Endodermal cell (in vitro differentiated cells): Measurements from ENCODE around the gene ZNF19. TPM values are rescaled to one million over a fixed set of nuclear protein-coding genes. Genes with fewer than 3 reads are reported as not detected.

Source experiments
- DNase-seq: peaks from one replicate; pipeline ENCODE4 v3.0.0-alpha.2; 2017
- H3K27ac ChIP-seq: 2 replicates; pipeline ENCODE4 v1.5.1; 2013; ENCODE audit warnings: mild to moderate bottlenecking, low read depth, low read length, moderate library complexity
- H3K27me3 ChIP-seq: 2 replicates; pipeline ENCODE4 v1.6.1; 2013; ENCODE audit warnings: mild to moderate bottlenecking, low read length, moderate library complexity; ENCODE audit not compliant: insufficient read depth, control insufficient read depth, poor library complexity, severe bottlenecking
- H3K36me3 ChIP-seq: 2 replicates; pipeline ENCODE4 v1.7.0; 2013; ENCODE audit warnings: mild to moderate bottlenecking, low read length, moderate library complexity; ENCODE audit not compliant: control insufficient read depth, insufficient read depth
- H3K4me1 ChIP-seq: one replicate; pipeline ENCODE4 v1.7.0; 2013; ENCODE audit warnings: low read length; ENCODE audit not compliant: control insufficient read depth, insufficient read depth
- H3K4me3 ChIP-seq: 2 replicates; pipeline ENCODE4 v1.5.1; 2013; ENCODE audit warnings: mild to moderate bottlenecking, low read length, moderate library complexity
- H3K9ac ChIP-seq: 2 replicates; pipeline ENCODE4 v1.6.1; 2013; ENCODE audit warnings: mild to moderate bottlenecking, low read length, moderate library complexity; ENCODE audit not compliant: poor library complexity, severe bottlenecking; ENCODE audit errors: extremely low read depth
- H3K9me3 ChIP-seq: 2 replicates; pipeline ENCODE4 v1.6.1; 2013; ENCODE audit warnings: mild to moderate bottlenecking, low read length, moderate library complexity; ENCODE audit not compliant: control insufficient read depth
- H3K27ac Mint-ChIP-seq: 2 replicates; pipeline ENCODE4 v1.8.0; 2020; ENCODE audit warnings: mixed read lengths
- H3K27me3 Mint-ChIP-seq: 2 replicates; pipeline ENCODE4 v1.8.0; 2021; ENCODE audit warnings: mild to moderate bottlenecking, mixed read lengths; ENCODE audit not compliant: insufficient read depth
- H3K36me3 Mint-ChIP-seq: 2 replicates; pipeline ENCODE4 v1.8.0; 2020; ENCODE audit warnings: low read depth, mixed read lengths
- H3K4me1 Mint-ChIP-seq: 2 replicates; pipeline ENCODE4 v1.8.0; 2020; ENCODE audit warnings: mixed read lengths
- H3K4me3 Mint-ChIP-seq: 2 replicates; pipeline ENCODE4 v1.8.0; 2020; ENCODE audit warnings: mild to moderate bottlenecking, moderate library complexity, mixed read lengths
- H3K9me3 Mint-ChIP-seq: 2 replicates; pipeline ENCODE4 v1.8.0; 2020; ENCODE audit warnings: mild to moderate bottlenecking, mixed read lengths
- CTCF ChIP-seq: fragments of 200-600 bp; sonication (generic); conservative IDR thresholded peaks from 2 replicates; pipeline ENCODE4 v1.5.0; 2021; ENCODE audit warnings: antibody characterized with exemption, mild to moderate bottlenecking
- WGBS, 2 experiments: methylation state at CpG; one replicate each; pipeline versions ENCODE4 v1.1.5 to v1.1.7; 2013; ENCODE audit warnings: missing lambda C conversion rate in 2 of 2, mixed read lengths in 1 of 2; ENCODE audit not compliant: insufficient coverage in 1 of 2, insufficient read length in 1 of 2; 5-methylcytosine and 5-hydroxymethylcytosine counted together
- total RNA-seq, 2 donors: library from RNA; stranded (reverse); fragmentation: NEBNext Ultra II Directional in 1 of 2; extraction: Animal tissue kit (Norgen Biotek cat#: 25700) in 1 of 2; gene quantifications; 2 replicates in 1 of 2; 3 replicates in 1 of 2; pipeline ENCODE4 v1.2.1, GENCODE V29; 2021

ZNF19 gene
- total RNA-seq, 2 donors from 2014 or later: 5.8 to 8.5 TPM

GRCh38 chr16:71500964-71501363 lies 11.8 kb upstream of the ZNF19 start:
- TF ChIP-seq CTCF: no peak
- DNase-seq: no peak
- H3K9me3 ChIP-seq: no peaks in the 10 kb centered on the region
- no peaks in the 10 kb centered on the region for H3K9me3 Mint-ChIP-seq
- H3K9ac ChIP-seq: no peak overlapping the region
- no peaks in the 10 kb centered on the region for H3K36me3 ChIP-seq
- H3K27ac ChIP-seq: no peak overlapping the region
- H3K27me3 ChIP-seq: no peaks in the 10 kb centered on the region
- no peak overlapping the region for H3K4me3 ChIP-seq
- no peaks in the 10 kb centered on the region for H3K4me1 ChIP-seq
- no peaks in the 10 kb centered on the region for H3K4me1 Mint-ChIP-seq
- H3K27me3 Mint-ChIP-seq: peaks cover 2% of the 10 kb centered on the region
- WGBS, 2 experiments: 90% methylated on average over 2 of the region's 2 CpGs; no CpG with 5 or more reads in 1 of the 2 experiments
- no peak overlapping the region for H3K4me3 Mint-ChIP-seq
- no peak overlapping the region for H3K27ac Mint-ChIP-seq
- H3K36me3 Mint-ChIP-seq: no peaks in the 10 kb centered on the region

- 0 to 1% methylated on average over 3 of the region's 3 CpGs for WGBS, 2 experiments
- TF ChIP-seq CTCF: peak; percentile 82
- Mint-ChIP-seq H3K4me1 (no peaks in the 10 kb centered on the region), H3K27ac (no peak overlapping the region), H3K9me3 (no peaks in the 10 kb centered on the region), H3K36me3 (no peaks in the 10 kb centered on the region), H3K4me3 (no peak overlapping the region), H3K27me3 (no peaks in the 10 kb centered on the region)
- DNase-seq: peak; percentile 79
- no peak overlapping the region for H3K9ac ChIP-seq
- no peaks in the 10 kb centered on the region for H3K36me3 ChIP-seq
- no peaks in the 10 kb centered on the region for H3K4me1 ChIP-seq
- no peak overlapping the region for H3K4me3 ChIP-seq
- H3K9me3 ChIP-seq: no peaks in the 10 kb centered on the region
- H3K27ac ChIP-seq: no peak overlapping the region
- H3K27me3 ChIP-seq: no peaks in the 10 kb centered on the region
Measured at GRCh38 chr16:71499775-71500364, 10.7 kb upstream of the ZNF19 start.

GRCh38 chr16:71498031-71498430 lies 8.9 kb upstream of the ZNF19 start:
- no peaks in the 10 kb centered on the region for H3K4me1 Mint-ChIP-seq
- DNase-seq: no peak
- no peaks in the 10 kb centered on the region for H3K36me3 Mint-ChIP-seq
- H3K9me3 Mint-ChIP-seq: no peaks in the 10 kb centered on the region
- Histone ChIP-seq H3K27me3 (no peaks in the 10 kb centered on the region), H3K4me1 (no peaks in the 10 kb centered on the region), H3K9ac (no peak overlapping the region), H3K4me3 (no peak overlapping the region), H3K27ac (no peak overlapping the region), H3K36me3 (no peaks in the 10 kb centered on the region), H3K9me3 (no peaks in the 10 kb centered on the region)
- no peak overlapping the region for H3K4me3 Mint-ChIP-seq
- H3K27ac Mint-ChIP-seq: no peak overlapping the region
- TF ChIP-seq CTCF: no peak
- WGBS, 2 experiments: 93 to 95% methylated on average over 3 of the region's 3 CpGs
- H3K27me3 Mint-ChIP-seq: peaks cover 2% of the 10 kb centered on the region
